ENCODE results near the gene ARHGEF3. TPM values are rescaled to one million over a fixed set of nuclear protein-coding genes. Genes with fewer than 3 reads are reported as not detected.
"Not testable (repeated sequence)": the region's sequence is repeated elsewhere in the genome, so short reads cannot be mapped to it uniquely, and the experiment has no call there.

Gene ARHGEF3
- polyA plus RNA-seq, 5 donors = 19.7 to 23.2 (median 22.7) TPM

- DNase-seq = no peak
Observed at GRCh38 chr3:56742887-56743286, 58.9 kb downstream of the ARHGEF3 start.

DNA sequence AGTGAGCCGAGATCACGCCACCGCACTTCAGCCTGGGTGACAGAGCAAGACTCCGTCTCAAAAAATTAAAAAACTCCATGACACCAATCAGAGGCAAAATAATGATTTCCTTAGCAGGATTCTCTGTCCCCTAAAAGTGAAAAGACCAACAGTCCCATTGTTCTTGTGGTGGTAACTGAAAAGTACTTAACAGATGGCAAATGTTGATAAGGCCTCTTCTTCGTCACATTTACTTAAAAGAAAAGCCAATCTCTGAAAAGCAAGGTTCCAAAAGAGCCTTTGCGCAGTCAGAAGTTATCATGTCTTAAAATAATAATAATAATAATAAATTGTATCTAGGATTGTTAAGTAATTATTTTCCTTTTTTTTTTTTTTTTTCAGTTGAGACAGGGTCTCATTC is 62.7 kb downstream of the ARHGEF3 start:
- DNase-seq = no peak

DNA sequence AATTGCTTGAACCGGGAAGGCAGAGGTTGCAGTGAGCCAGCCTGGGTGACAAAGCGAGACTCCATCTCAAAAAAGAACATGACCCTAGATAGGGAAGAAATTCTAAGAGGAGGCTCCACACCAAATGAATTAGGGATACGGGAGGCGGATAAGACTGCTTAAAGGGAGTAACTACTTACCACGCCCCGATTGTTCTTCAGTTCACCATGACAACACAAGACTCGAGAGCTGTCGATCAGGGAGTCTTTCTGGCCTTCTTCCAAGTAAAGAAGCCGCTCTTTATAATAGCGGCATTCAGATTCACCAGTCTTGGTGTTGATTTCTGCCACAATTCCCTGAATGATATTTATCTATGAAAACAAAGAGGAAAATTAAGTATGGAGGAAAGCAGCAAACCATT is 64.7 kb downstream of the ARHGEF3 start:
- no peak for DNase-seq

GRCh38 chr3:56732109-56732508 is 69.6 kb downstream of the ARHGEF3 start:
- no peak for DNase-seq

- DNase-seq = no peak
Observed at GRCh38 chr3:56725175-56725574, 76.6 kb downstream of the ARHGEF3 start.

GRCh38 chr3:56724676-56725075 is 77.1 kb downstream of the ARHGEF3 start:
- no peak for DNase-seq

DNA sequence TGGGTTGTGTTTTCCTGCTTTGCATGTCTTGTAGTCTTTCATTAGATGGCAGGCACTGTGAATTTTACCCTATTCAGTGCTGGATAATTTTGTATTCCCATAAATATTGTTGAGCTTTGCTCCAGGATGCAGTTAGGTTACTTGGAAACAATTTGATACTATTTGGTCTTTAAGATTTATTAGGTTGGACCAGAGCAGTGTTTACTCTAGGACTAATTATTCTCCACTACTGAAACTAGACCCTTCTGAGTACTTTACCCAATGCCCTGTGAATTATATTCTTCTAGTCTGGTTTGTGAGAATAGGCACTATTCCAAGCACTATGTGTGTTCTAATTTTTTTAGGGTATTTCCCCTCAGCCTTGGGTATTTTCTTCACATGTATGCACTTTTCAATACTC is 80.9 kb downstream of the ARHGEF3 start:
- no peak for DNase-seq

DNA sequence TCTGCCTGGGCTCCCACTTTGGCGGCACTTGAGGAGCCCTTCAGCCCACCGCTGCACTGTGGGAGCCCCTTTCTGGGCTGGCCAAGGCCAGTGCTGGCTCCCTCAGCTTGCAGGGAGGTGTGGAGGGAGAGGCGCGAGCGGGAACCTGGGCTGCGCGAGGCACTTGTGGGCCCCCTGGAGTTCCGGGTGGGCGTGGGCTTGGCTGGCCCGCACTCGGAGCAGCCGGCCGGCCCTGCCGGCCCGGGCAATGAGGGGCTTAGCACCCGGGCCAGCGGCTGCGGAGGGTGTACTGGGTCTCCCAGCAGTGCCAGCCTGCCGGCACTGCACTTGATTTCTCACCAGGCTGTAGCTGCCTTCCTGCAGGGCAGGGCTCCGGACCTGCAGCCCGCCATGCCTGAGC is 82.9 kb downstream of the ARHGEF3 start:
- DNase-seq = not testable (repeated sequence)

- DNase-seq = no peak
Observed at GRCh38 chr3:56711344-56711743, 90.4 kb downstream of the ARHGEF3 start.

DNA sequence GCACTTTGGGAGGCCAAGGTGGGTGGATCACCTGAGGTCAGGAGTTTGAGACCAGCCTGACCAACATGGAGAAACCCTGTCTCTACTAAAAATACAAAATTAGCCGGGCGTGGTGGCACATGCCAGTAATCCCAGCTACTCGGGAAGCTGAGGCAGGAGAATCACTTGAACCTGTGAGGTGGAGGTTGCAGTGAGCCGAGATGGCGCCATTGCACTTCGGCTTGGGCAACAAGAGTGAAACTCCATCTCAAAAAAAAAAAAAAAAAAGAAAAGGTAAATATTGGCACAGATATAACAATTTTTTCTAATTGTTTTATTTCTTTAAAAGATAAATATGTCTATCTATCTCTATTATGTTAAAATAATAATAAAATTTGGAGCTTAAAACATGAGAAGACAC is 94.3 kb downstream of the ARHGEF3 start:
- DNase-seq = not testable (repeated sequence)

- no peak for DNase-seq
Observed at GRCh38 chr3:56706629-56707028, 95.1 kb downstream of the ARHGEF3 start.

DNA sequence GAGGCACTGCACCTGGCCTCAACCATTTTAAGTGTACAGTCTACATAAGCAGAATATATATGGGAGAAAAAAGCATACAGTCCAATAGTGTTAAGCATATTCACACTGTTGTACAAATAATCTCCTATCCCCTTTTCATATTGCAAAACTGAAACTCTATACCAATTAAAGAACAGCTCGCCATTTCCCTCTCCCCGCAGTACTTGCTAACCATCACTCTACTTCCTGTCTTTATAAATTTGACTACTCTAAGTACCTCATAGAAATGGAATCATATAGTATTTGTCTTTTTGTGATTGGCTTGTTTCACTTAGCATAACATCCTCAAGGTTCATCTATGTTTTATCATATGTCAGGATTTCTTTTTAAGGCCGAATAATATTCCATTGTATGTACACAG is 97.0 kb downstream of the ARHGEF3 start:
- no peak for DNase-seq

GRCh38 chr3:56702490-56703315 is 99.0 kb downstream of the ARHGEF3 start:
- DNase-seq = peak; percentile 52 to 70

GRCh38 chr3:56700151-56700550 is 101.6 kb downstream of the ARHGEF3 start:
- DNase-seq = no peak

GRCh38 chr3:56694867-56695683 is 106.7 kb downstream of the ARHGEF3 start:
- no peak for DNase-seq

- no peak for DNase-seq
Observed at GRCh38 chr3:56693750-56694149, 108.0 kb downstream of the ARHGEF3 start.

DNA sequence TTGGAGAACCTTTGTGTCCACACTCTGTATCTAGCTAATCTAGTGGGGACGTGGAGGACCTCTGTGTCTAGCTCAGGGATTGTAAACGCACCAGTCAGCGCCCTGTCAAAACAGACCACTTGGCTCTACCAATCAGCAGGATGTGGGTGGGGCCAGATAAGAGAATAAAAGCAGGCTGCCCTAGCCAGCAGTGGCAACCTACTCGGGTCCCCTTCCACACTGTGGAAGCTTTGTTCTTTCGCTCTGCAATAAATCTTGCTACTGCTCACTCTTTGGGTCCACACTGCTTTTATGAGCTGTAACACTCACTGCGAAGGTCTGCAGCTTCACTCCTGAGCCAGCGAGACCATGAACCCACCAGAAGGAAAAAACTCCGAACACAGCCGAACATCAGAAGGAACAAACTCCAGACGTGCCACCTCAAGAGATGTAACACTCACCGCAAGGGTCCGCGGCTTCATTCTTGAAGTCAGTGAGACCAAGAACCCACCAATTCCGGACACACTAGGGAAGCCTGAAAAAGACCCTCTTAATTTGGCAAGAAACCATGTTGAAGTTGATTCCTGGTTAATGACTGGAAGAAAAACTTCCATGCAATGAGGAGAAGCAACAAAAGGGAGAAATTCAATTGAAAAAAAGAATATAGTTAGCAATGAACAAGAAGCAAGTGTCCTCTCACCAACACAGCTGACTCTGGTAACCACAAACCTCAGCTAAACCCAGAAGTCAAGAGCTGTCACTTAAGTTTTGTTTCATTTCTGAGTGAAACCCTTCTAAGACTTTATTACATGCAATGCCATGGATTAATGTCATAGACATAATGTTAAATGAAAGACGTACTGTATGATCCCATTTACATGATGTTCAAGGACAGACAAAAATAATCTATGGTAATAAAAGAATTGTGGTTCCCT is 109.0 kb downstream of the ARHGEF3 start:
- DNase-seq = not testable (repeated sequence)

DNA sequence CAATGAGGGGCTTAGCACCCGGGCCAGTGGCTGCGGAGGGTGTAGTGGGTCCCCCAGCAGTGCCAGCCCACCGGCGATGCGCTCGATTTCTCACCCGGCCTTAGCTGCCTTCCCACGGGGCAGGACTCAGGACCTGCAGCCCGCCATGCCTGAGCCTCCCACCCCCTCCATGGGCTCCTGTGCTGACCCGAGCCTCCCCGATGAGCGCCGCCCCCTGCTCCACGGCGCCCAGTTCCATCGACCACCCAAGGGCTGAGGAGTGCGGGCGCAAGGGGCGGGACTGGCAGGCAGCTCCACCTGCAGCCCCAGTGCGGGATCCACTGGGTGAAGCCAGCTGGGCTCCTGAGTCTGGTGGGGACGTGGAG is 109.8 kb downstream of the ARHGEF3 start:
- not testable (repeated sequence) for DNase-seq

GRCh38 chr3:56691165-56692000 is 110.4 kb downstream of the ARHGEF3 start:
- no peak for DNase-seq

DNA sequence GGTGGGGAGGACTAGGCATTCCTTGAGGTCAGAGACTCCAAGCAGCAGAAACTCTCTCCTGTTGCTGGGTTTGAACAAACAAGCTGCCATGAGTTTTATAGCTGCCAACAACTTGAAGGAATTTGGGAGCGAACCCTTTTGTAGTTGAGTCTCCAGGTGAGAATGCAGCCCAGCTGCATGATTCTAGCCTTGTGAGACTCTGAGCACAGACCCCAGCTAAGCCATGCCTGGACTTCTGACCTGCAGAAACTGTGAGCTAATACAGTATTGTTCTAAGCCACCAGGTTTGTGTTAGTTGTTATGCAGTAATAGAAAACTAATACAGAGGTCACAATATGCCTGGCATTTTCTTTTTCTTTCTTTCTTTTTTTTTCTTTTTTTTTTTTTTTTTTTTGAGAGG is 112.4 kb downstream of the ARHGEF3 start:
- no peak for DNase-seq

- DNase-seq = no peak
Observed at GRCh38 chr3:56688191-56688590, 113.6 kb downstream of the ARHGEF3 start.
